GM18907 (cell line): ENCODE measurements around the gene HS6ST2.
"Not testable (repeated sequence)": the region's sequence is repeated elsewhere in the genome, so short reads cannot be mapped to it uniquely, and the experiment has no call there.

ENCODE experiments used
- ATAC-seq: cut with Tn5 transposase; IDR thresholded peaks from one replicate; pipeline ENCODE4 v1.9.1; 2021; ENCODE audit warnings: mild to moderate bottlenecking, moderate library complexity; ENCODE audit not compliant: unreplicated experiment

HS6ST2 gene

DNA sequence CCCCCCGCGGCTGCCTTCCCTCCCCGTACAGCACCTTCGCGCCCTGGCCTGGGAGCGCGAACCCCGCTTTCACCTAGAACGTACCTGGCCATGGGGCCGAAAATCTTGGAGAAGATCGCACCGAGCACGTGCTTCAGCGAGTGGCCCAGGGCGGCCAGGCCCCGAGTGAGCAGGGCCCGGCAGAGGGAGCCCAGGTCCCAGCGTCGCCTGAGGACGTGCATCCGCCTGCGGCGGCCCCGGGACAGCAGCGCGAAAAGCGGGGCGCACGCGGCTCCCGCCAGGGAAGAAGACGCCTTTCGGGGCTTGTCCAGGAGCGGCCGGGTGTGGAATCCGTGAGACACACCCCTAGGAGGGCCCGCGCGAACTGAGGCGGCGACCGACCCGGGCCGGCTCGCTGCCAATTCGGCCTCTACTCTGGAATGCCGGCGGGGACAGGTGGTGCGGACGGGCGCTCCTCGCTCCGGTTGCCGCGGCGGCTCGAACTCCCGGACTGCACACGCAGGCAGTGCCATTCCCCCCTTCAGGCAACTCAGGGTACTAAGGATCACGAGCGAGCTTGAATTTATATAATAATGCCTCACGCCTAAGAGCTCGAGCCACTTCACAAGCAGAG lies at the start of gene HS6ST2:
TSS of gene HS6ST2 (minus strand) at position 539 of the 613 bp plus-strand sequence.
- no peak for ATAC-seq

DNA sequence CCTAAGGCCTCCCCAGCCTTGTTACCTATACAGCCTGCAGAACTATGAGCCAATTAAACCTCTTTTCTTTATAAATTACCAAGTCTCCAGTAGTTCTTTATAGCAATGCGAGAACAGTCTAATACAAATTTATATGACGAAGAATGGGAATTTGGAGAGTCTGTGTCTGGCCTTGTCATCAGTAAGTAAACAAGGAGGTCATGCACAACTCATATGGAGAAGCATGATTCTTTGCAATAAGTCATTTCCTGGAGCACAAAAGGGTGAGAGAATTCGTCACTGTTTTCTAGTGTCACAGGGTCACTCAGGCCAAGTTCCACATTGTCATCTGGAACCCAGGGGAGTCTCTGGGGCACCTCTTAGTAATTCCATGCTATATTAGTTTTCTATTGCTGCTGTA lies 49.0 kb upstream of the HS6ST2 start:
- ATAC-seq: no peak

GRCh38 chrX:133005616-133006015 lies 47.2 kb upstream of the HS6ST2 start:
- no peak for ATAC-seq

- no peak for ATAC-seq
Measured at GRCh38 chrX:133005042-133005441, 46.6 kb upstream of the HS6ST2 start.

DNA sequence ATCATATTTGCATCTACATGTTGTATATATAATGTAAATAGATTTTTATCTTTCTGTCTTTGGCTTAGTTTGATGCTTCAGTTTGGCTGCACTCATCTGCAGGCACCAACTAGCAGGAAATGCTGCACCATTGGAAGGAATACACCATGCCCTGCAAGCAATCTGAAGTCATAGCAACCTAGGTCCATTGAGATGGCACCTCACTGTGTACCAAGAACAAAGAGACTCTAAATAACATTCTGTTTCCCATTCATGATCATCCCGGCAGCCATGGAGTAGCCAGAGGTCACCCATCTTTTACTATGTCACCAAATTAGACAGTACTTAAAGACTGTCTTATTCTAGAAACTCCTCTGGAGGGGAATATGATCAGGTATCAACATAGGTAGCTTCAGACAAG lies 40.8 kb upstream of the HS6ST2 start:
- ATAC-seq: no peak

DNA sequence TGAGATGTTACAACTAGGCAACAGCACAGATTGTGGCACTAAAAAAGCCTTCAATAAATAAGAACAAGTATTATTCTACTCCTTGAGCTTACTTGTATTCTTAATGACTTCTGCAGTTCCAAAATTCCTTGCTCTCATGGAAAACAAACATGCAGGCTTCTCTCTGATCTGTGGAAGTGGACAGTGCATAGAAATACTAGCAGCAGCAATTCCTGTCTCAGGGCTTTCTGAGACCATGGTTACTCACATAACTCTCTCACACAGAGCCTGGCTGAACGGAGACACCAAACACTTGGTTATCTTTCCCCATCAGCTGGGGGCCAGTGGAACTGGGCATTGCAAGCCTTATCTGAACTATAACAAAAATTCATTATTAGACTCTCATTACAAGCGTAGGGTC lies 32.4 kb upstream of the HS6ST2 start:
- no peak for ATAC-seq

- no peak for ATAC-seq
Measured at GRCh38 chrX:132986556-132986955, 28.1 kb upstream of the HS6ST2 start.

DNA sequence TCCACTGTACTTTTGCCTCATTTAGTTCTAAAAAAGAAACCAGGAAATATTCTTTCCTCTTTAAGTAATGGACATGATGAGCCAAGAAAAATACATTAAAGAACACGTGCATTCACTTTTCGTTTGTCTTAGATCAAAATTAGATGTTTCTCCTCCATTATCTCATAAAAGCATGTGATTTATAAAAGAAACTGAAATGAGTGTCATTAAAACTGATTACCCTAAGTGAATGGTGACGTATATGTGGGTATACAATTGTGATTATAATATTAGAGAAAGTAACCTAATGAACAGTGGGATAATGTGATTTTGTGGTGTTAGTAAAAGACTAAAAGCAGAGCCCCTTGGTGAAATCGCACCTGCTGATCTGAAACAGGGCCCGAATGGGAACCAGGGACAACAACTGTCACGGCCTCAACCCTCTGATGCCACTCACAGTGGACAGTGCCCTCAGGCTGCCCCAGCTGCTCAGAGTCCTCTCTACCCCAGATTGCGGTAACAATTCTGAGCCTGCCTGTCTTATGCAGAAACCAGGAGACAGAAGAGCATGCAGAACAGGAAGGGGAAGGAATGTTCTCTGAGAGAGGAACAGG lies 25.7 kb upstream of the HS6ST2 start:
- ATAC-seq: no peak

DNA sequence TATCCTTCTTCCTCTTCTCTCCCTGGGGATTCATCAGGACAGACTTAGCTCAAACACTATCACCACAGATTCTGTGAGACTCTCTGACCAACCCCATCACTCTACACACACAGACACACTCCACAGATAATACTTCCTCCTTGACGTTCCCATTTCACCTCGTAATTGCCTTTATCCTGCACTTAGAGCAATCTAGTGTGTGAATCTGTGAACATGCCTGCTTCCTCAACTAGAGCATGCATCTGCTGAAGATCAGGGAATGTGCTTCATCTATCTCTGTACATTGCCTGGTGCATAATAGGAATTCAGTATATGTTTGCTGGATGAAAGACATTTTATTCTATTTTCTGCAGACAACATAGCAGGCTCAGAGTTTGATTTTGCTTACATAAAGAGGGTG lies 25.1 kb upstream of the HS6ST2 start:
- no peak for ATAC-seq

GRCh38 chrX:132980035-132980434 lies 21.6 kb upstream of the HS6ST2 start:
- not testable (repeated sequence) for ATAC-seq

GRCh38 chrX:132968296-132968949 lies 10.0 kb upstream of the HS6ST2 start:
- no peak for ATAC-seq

- ATAC-seq: no peak
Measured at GRCh38 chrX:132967049-132967448, 8.6 kb upstream of the HS6ST2 start.

DNA sequence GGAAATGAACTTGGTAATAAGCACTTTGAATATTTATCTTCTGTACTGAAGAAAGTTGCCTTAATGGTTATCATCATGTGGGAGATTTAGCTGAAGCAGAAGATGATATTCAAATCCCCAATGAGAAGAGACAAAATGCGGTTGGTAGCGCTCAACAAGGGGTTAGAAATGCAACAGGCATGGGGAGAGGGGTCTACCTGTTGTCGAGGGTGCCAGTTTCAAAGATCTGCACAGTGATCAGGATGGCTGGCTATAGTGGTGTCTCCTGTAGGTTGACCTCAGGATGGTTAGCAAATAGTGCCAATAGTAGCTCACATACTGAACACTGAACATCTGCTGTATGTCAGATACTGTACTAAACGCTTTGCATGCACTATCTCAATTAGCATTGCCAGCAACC lies 7.0 kb upstream of the HS6ST2 start:
- ATAC-seq: no peak

DNA sequence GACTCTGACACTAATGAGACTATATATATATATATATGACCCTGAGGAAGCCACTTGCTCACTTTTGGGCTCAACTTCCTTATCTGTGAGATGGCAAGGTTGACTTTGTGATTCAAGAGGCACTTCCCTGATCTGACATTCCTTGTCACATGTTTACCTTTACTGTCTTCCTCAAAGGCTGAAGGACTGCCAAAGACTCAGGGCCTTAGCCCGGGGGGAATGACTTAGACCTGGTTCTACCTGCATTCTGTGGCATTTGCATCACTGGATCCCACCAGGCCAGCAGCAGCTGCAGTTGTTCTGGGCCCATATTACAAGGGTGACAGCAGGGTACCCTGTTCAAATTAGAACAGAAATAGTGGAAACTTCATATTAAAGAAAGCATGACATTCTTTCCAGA lies 3.1 kb upstream of the HS6ST2 start:
- no peak for ATAC-seq

DNA sequence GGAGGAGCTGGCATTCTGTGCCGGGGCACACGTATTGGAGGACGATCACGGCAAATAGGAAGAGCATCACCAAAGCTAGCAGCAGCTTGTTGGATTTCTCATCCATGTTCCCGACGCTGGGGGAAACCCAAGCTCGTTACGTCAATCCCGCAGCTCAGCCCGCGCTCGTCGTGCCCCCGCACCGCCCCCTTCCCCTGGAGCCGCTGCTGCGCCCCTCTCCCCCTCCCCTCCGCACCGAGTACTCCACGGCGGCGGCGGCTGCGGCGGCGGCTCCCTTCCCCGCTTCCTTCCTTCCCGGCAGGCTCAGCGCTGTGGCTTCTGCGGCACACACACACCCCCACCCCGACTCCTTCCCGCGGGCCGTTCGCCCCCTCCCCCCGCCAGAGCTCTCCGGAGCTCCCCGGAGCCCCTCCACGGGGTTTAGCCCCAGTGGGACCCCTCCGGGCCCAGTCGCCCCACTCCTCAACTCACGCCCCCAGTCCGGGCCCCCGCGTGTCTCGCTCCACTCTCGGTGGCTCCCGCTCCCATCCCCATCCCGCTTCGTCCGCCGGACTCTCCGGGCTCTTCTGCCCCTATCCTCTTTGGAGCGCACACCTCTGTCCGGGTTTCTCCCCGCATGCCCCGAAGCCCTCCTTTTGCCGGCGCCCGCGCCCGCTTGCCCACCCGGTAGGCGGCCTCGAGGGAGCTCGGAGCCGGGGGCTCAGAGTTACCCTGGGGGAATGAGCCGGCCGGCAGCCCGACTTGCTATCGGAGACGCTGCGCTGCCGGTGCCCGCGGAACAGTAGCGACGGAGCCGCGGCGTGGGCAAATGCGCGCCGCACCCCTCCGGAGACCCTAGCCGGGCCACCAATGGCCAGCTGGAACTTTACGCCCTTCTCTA lies 978 bp downstream of the HS6ST2 start:
- no peak for ATAC-seq

- ATAC-seq: no peak
Measured at GRCh38 chrX:132956421-132957210, 1.8 kb downstream of the HS6ST2 start.

- ATAC-seq: no peak
Measured at GRCh38 chrX:132955690-132956089, 2.7 kb downstream of the HS6ST2 start.

DNA sequence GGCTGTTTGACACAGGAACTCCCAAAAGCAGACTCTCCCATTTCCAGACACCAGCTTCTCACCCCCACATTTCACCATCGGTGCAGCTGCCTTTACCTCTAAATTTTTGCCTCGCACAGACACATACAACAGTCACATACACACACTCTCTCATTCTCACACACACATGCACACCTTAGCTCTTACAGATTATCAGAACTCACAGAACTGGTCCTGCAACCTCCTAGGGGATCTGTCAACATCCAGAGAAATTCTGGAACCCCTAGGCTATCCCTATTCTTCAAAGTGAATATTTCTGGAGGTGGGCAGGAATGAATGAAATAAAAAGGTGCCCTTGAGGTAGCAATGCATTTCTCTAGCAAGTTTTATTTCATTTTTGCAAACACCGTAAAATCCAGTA lies 4.1 kb downstream of the HS6ST2 start:
- ATAC-seq: no peak

- no peak for ATAC-seq
Measured at GRCh38 chrX:132953354-132953753, 5.1 kb downstream of the HS6ST2 start.

DNA sequence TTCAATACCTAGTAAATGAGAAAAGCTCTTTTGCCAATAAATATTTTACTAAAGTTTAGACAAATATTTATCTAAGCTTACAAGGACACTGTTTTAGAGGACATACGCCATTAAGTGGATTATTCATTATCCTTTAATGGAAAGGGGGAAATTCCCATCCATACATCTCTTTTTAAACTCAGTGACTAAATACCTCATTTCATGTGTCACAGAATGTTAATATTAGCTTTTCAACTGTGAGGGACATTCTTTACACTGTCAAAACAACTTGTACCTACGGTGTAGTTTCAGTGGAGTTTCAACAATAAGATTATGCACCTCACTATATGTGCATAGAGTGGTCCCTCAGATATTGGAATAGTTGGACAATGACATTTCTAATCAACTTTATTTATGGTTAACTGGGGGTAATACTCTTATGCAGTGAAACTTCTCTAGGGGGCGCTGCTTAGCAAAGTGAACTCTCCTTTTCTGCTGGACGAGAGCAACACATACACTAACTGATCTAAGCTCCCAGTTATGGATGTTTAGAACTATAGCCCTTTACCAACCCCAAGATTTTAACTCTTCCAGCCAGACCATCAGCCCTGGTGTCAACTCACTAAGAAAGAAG lies 9.7 kb downstream of the HS6ST2 start:
- ATAC-seq: no peak
